HEK293 (cell line): Measurements from ENCODE around the gene POLD2.
A peak's percentile ranks its signal among the peaks of the same experiment; 100 is the strongest.

Experiments
- CTCF ChIA-PET: fragments of 350-600 bp; formaldehyde crosslinking; extraction: SDS; loops from one replicate; lab custom pipeline; 2021; ENCODE audit warnings: antibody characterized with exemption; lab: Yijun Ruan, JAX
- POLR2A ChIA-PET: fragments of 300-600 bp; formaldehyde crosslinking; extraction: SDS; loops from one replicate; lab custom pipeline; 2020; ENCODE audit warnings: antibody characterized with exemption, inconsistent platforms; lab: Yijun Ruan, JAX
- H3K27ac ChIP-seq: fragments of 200-500 bp; sonication (Bioruptor generic); 2 replicates; pipeline ENCODE4 v1.5.1; 2014; ENCODE audit warnings: low read depth, low read length, control low read depth, inconsistent platforms; ENCODE audit errors: extremely low read depth
- H3K36me3 ChIP-seq, 2 experiments: fragments of 200-500 bp in 1 of 2; sonication (Bioruptor generic) in 1 of 2; 1 replicate in 1 of 2; 2 replicates in 1 of 2; pipeline ENCODE4 v1.5.1; 2014 to 2017; ENCODE audit warnings: inconsistent platforms in 2 of 2, low read length in 2 of 2; ENCODE audit not compliant: control insufficient read depth in 2 of 2, insufficient read depth in 1 of 2
- H3K4me1 ChIP-seq: fragments of 200-500 bp; sonication (Bioruptor generic); 2 replicates; pipeline ENCODE4 v1.5.1; 2014; ENCODE audit warnings: mild to moderate bottlenecking, low read length, inconsistent platforms; ENCODE audit not compliant: control insufficient read depth, insufficient read depth
- H3K4me3 ChIP-seq: 2 replicates; pipeline ENCODE4 v1.5.1; 2011; ENCODE audit warnings: low read depth, mild to moderate bottlenecking, control low read depth, low read length, moderate library complexity
- H3K9me3 ChIP-seq: fragments of 200-500 bp; sonication (Bioruptor generic); 2 replicates; pipeline ENCODE4 v1.5.1; 2014; ENCODE audit warnings: low read depth, low read length, inconsistent platforms; ENCODE audit not compliant: control insufficient read depth, insufficient read depth
- EGR2 ChIP-seq: fragments of 450-650 bp; formaldehyde crosslinking; IDR thresholded peaks from 2 replicates; pipeline ENCODE4 v1.5.1; 2016; ENCODE audit warnings: low read depth, missing biosample characterization, missing genetic modification characterization
- GLI2 ChIP-seq: fragments of 450-650 bp; formaldehyde crosslinking; IDR thresholded peaks from 2 replicates; pipeline ENCODE4; 2017; ENCODE audit warnings: missing biosample characterization, missing genetic modification characterization, low read depth, borderline replicate concordance
- GLIS2 ChIP-seq: fragments of 450-650 bp; formaldehyde crosslinking; IDR thresholded peaks from 2 replicates; pipeline ENCODE4 v1.5.1; 2016; ENCODE audit warnings: missing biosample characterization, missing genetic modification characterization
- PRDM4 ChIP-seq: fragments of 450-650 bp; formaldehyde crosslinking; IDR thresholded peaks from 2 replicates; pipeline ENCODE4 v1.5.1; 2017; ENCODE audit warnings: missing biosample characterization, missing genetic modification characterization
- ZBTB17 ChIP-seq: fragments of 450-650 bp; formaldehyde crosslinking; IDR thresholded peaks from 2 replicates; pipeline ENCODE4 v1.5.1; 2016; ENCODE audit warnings: missing biosample characterization, missing genetic modification characterization
- ZBTB20 ChIP-seq: fragments of 450-650 bp; formaldehyde crosslinking; IDR thresholded peaks from 2 replicates; pipeline ENCODE4 v1.5.1; 2016; ENCODE audit warnings: missing biosample characterization, missing genetic modification characterization
- ZIC2 ChIP-seq: fragments of 450-650 bp; formaldehyde crosslinking; IDR thresholded peaks from 2 replicates; pipeline ENCODE4 v1.5.1; 2016; ENCODE audit warnings: missing biosample characterization, missing genetic modification characterization
- ZNF223 ChIP-seq: fragments of 450-650 bp; formaldehyde crosslinking; IDR thresholded peaks from 2 replicates; pipeline ENCODE4 v1.5.1; 2016; ENCODE audit warnings: missing biosample characterization, missing genetic modification characterization
- ZNF513 ChIP-seq: fragments of 450-650 bp; IDR thresholded peaks from 2 replicates; pipeline ENCODE4 v1.5.1; 2018; ENCODE audit warnings: missing biosample characterization, missing genetic modification characterization
- ZNF768 ChIP-seq: fragments of 450-650 bp; formaldehyde crosslinking; IDR thresholded peaks from 2 replicates; pipeline ENCODE4 v1.5.1; 2018; ENCODE audit warnings: missing biosample characterization, mild to moderate bottlenecking, missing genetic modification characterization
- ZNF792 ChIP-seq: fragments of 450-650 bp; formaldehyde crosslinking; IDR thresholded peaks from 2 replicates; pipeline ENCODE4 v1.5.1; 2016; ENCODE audit warnings: missing biosample characterization, missing genetic modification characterization
- ZSCAN30 ChIP-seq: fragments of 450-650 bp; IDR thresholded peaks from 2 replicates; pipeline ENCODE4 v1.5.1; 2018; ENCODE audit warnings: missing biosample characterization, mild to moderate bottlenecking, missing genetic modification characterization, moderate library complexity

POLD2 gene

GRCh38 chr7:44094883-44095592 lies 28.3 kb downstream of the POLD2 start:
- TF ChIP-seq GLIS2 (no peak), ZNF768 (tag by site-specific recombination) (peak; percentile 77), ZBTB17 (tag by site-specific recombination) (0 out of 2 replicates have a peak, but pooled peaks have one; percentile 15)
- ChIA-PET POLR2A (no interaction called here), CTCF (no interaction called here)
- Histone ChIP-seq H3K36me3 (no peaks in the 10 kb centered on the region), H3K27ac (no peak overlapping the region), H3K4me3 (no peak overlapping the region), H3K9me3 (no peaks in the 10 kb centered on the region), H3K4me1 (no peaks in the 10 kb centered on the region; the same call in 1 of the 2 replicates)

- CTCF ChIA-PET = no interaction called here
- TF ChIP-seq ZSCAN30 (tag by site-specific recombination) = no peak
- no peak for TF ChIP-seq GLI2 (tag by site-specific recombination)
- no peak for TF ChIP-seq ZNF513
- TF ChIP-seq ZNF792 = no peak
- TF ChIP-seq PRDM4 = no peak
- no peak for TF ChIP-seq ZIC2 (tag by site-specific recombination)
- TF ChIP-seq ZBTB20 = no peak
- TF ChIP-seq, all 188 proteins: peak for 0
- Histone ChIP-seq H3K4me3 (no peak overlapping the region), H3K36me3 (no peaks in the 10 kb centered on the region), H3K9me3 (no peaks in the 10 kb centered on the region), H3K4me1 (no peaks in the 10 kb centered on the region; the same call in 1 of the 2 replicates), H3K27ac (no peak overlapping the region)
- POLR2A ChIA-PET = no interaction called here
These were observed 29.0 kb downstream of the POLD2 start for GRCh38 chr7:44094365-44094764.

- ChIA-PET POLR2A (no interaction called here), CTCF (interaction anchor here (0.7 kb wide), 2 partner anchors 13 to 834 kb away, joined by 3 read pairs; no protein-coding TSS in a partner anchor)
- H3K4me1 ChIP-seq = no peaks in the 10 kb centered on the region; the same call in 1 of the 2 replicates
- TF ChIP-seq ZNF223 (0 out of 2 replicates have a peak, but pooled peaks have one; percentile 17), EGR2 (no peak)
- H3K27ac ChIP-seq = no peak overlapping the region
- H3K36me3 ChIP-seq = no peaks in the 10 kb centered on the region
- H3K4me3 ChIP-seq = no peak overlapping the region
- no peaks in the 10 kb centered on the region for H3K9me3 ChIP-seq
These were observed 30.2 kb downstream of the POLD2 start for GRCh38 chr7:44093102-44093641.
